Endothelial cell of umbilical vein (primary cell): ENCODE measurements around the gene LOXL4. TPM values are rescaled to one million over a fixed set of nuclear protein-coding genes. Genes with fewer than 3 reads are reported as not detected.

Experiments used
- BruUV-seq: library from RNA; stranded (reverse); fragments of 400-500 nt; replicated peaks from 2 replicates; lab custom pipeline; 2021; lab: Mats Ljungman, UMichigan
- CTCF ChIA-PET: fragments of 300-600, 350-600 bp; sonication (Branson Sonifier 250); formaldehyde crosslinking; loops from one replicate; lab custom pipeline; 2021; ENCODE audit warnings: antibody characterized with exemption, inconsistent platforms; lab: Charles Lee
- POLR2A ChIA-PET: fragments of 300-600, 350-600 bp; sonication (Branson Sonifier 250); formaldehyde crosslinking; loops from one replicate; lab custom pipeline; 2021; ENCODE audit warnings: antibody characterized with exemption, inconsistent platforms; lab: Charles Lee
- DNase-seq: peaks from one replicate; pipeline ENCODE4 v3.0.0-alpha.2; 2011; ENCODE audit warnings: low read depth, low spot score
- FAIRE-seq: peaks from 2 replicates; lab custom pipeline; 2011; peaks lifted over from hg19 to GRCh38; lab: Jason Lieb, UNC
- H2AFZ ChIP-seq: 2 replicates; pipeline ENCODE4 v1.6.0; 2012; ENCODE audit warnings: low read depth, low read length, control low read depth, inconsistent platforms
- H3K27ac ChIP-seq: 2 replicates; pipeline ENCODE4 v1.5.1; 2011; ENCODE audit warnings: low read depth, mild to moderate bottlenecking, control low read depth, low read length, moderate library complexity; ENCODE audit not compliant: insufficient read depth
- H3K27me3 ChIP-seq, 2 experiments: 2 replicates each; pipeline versions ENCODE4 v1.6.0 to v1.6.1; 2011; ENCODE audit warnings: low read length in 2 of 2, mixed read lengths in 1 of 2; ENCODE audit not compliant: control insufficient read depth in 2 of 2, insufficient read depth in 2 of 2
- H3K36me3 ChIP-seq, 2 experiments: 2 replicates in 1 of 2; 3 replicates in 1 of 2; pipeline ENCODE4 v1.5.1; 2011; ENCODE audit warnings: low read length in 2 of 2, mild to moderate bottlenecking in 1 of 2, moderate library complexity in 1 of 2; ENCODE audit not compliant: control insufficient read depth in 2 of 2, insufficient read depth in 2 of 2; ENCODE audit errors: extremely low read depth in 1 of 2
- H3K4me1 ChIP-seq: 3 replicates; pipeline ENCODE4 v1.5.1; 2011; ENCODE audit warnings: mild to moderate bottlenecking, low read length; ENCODE audit not compliant: control insufficient read depth, insufficient read depth; ENCODE audit errors: extremely low read depth
- H3K4me2 ChIP-seq: 2 replicates; pipeline ENCODE4 v1.6.1; 2011; ENCODE audit warnings: low read length, control low read depth, mixed read lengths; ENCODE audit not compliant: insufficient read depth
- H3K4me3 ChIP-seq, 3 experiments: fragments of 200-600 bp in 1 of 3; sonication (generic), shearing (Covaris generic) in 1 of 3; replicated peaks in 1 of 3; 2 replicates each; pipeline ENCODE4 v1.5.1; 2011 to 2016; ENCODE audit warnings: control low read depth in 3 of 3, low read length in 3 of 3, mild to moderate bottlenecking in 2 of 3, inconsistent platforms in 1 of 3, low read depth in 1 of 3, moderate library complexity in 1 of 3; ENCODE audit not compliant: insufficient read depth in 1 of 3
- H3K79me2 ChIP-seq: 2 replicates; pipeline ENCODE4 v1.6.0; 2012; ENCODE audit warnings: low read length, inconsistent platforms; ENCODE audit not compliant: control insufficient read depth, insufficient read depth
- H3K9ac ChIP-seq: replicated peaks from 2 replicates; pipeline ENCODE3; 2011; ENCODE audit warnings: low read length, control low read depth; ENCODE audit not compliant: insufficient read depth; ENCODE audit errors: extremely low read depth
- H3K9me1 ChIP-seq: replicated peaks from 3 replicates; pipeline ENCODE4 v1.6.0; 2011; ENCODE audit warnings: mild to moderate bottlenecking, low read length; ENCODE audit not compliant: control insufficient read depth, insufficient read depth; ENCODE audit errors: extremely low read depth
- H3K9me3 ChIP-seq: replicated peaks from 2 replicates; pipeline ENCODE4 v1.5.1; 2012; ENCODE audit warnings: low read length, inconsistent platforms; ENCODE audit not compliant: control insufficient read depth, insufficient read depth
- H4K20me1 ChIP-seq: replicated peaks from 2 replicates; pipeline ENCODE3; 2011; ENCODE audit warnings: mild to moderate bottlenecking, low read length; ENCODE audit not compliant: control insufficient read depth, insufficient read depth; ENCODE audit errors: extremely low read depth
- CTCF ChIP-seq, 2 donors: IDR thresholded peaks; 1 replicate in 1 of 2; 2 replicates in 1 of 2; pipeline ENCODE4 v1.5.1; 2011; ENCODE audit warnings: low read length in 2 of 2, mild to moderate bottlenecking in 2 of 2, moderate library complexity in 2 of 2, control low read depth in 1 of 2, inconsistent platforms in 1 of 2, low read depth in 1 of 2; ENCODE audit not compliant: insufficient read depth in 1 of 2; ENCODE audit errors: extremely low read depth in 1 of 2
- GATA2 ChIP-seq: IDR thresholded peaks from 2 replicates; pipeline ENCODE4 v1.7.0; 2011; ENCODE audit warnings: low read depth, mild to moderate bottlenecking, moderate library complexity, mixed read lengths, low read length; ENCODE audit not compliant: insufficient read length, insufficient read depth
- JUN ChIP-seq: IDR thresholded peaks from 2 replicates; pipeline ENCODE4 v1.6.1; 2011; ENCODE audit warnings: borderline replicate concordance, low read depth; ENCODE audit not compliant: insufficient read length, insufficient read depth
- MAX ChIP-seq: IDR thresholded peaks from 2 replicates; pipeline ENCODE4 v1.6.1; 2011; ENCODE audit not compliant: insufficient read depth, insufficient read length
- dilution Hi-C: fragments of 300-500 bp; cut with MboI; formaldehyde crosslinking; loops from one replicate; pipeline ENCODE4 v1.15.0; 2019; ENCODE audit warnings: low sequenced_read_pairs; ENCODE audit not compliant: extremely low pct_ligation_motif_present
- intact Hi-C: fragments of 100-400 bp; cut with micrococcal nuclease; formaldehyde crosslinking; loops from one replicate; pipeline ENCODE4 v1.10.0; 2022
- polyA plus RNA-seq, 4 experiments: library from polyadenylated mRNA; depleted of rRNA in 3 of 4; stranded (reverse) in 3 of 4; unstranded in 1 of 4; fragments of >200 nt; gene quantifications; 2 replicates each; pipeline versions ENCODE4 v1.2.1 to v1.2.3, GENCODE V29; 2011 to 2012; ENCODE audit warnings: missing spikeins in 1 of 4
- total RNA-seq: library from RNA; stranded (reverse); gene quantifications from 2 replicates; pipeline ENCODE4 v1.2.3, GENCODE V29; 2021

The LOXL4 gene
- total and polyA plus RNA-seq, 2 donors (not counting 3 experiments of a cell fraction or from before 2014, with no cell fraction given): 1.4 to 1.9 TPM

- POLR2A ChIA-PET: no interaction called here
- H2AFZ ChIP-seq: no peak overlapping the region
Measured at GRCh38 chr10:98236862-98237261, 31.1 kb downstream of the LOXL4 start.

More at GRCh38 chr10:98236862-98237261, 31.1 kb downstream of the LOXL4 start:
- Histone ChIP-seq H3K4me3 (no peak overlapping the region), H3K27ac (no peak overlapping the region), H3K9me1 (no peaks in the 10 kb centered on the region), H3K9ac (no peak overlapping the region), H4K20me1 (no peaks in the 10 kb centered on the region), H3K27me3 (no peaks in the 10 kb centered on the region), H3K4me2 (no peak overlapping the region), H3K36me3 (peaks cover 2% of the 10 kb centered on the region in 2 experiments), H3K9me3 (no peaks in the 10 kb centered on the region), H3K4me1 (no peaks in the 10 kb centered on the region), H3K79me2 (no peaks in the 10 kb centered on the region)
- no TSS peak for BruUV-seq
- FAIRE-seq (no peak), DNase-seq (no peak)
- dilution Hi-C loops (no loop called here), intact Hi-C loops (no loop called here)
- CTCF ChIA-PET: interaction anchor here (4.2 kb wide), 1 partner anchor 66 kb away, joined by 25 read pairs; no protein-coding TSS in a partner anchor
- TF ChIP-seq MAX: no peak
- TF ChIP-seq JUN: no peak
- no peak for TF ChIP-seq CTCF (IDR thresholded peaks at IDR 0.05; ENCODE audit: extremely low read depth in 1 of 2, insufficient read depth in 1 of 2, low read depth in 1 of 2, low read length in 2 of 2)
- TF ChIP-seq GATA2: no peak
